CD4-positive, alpha-beta T cell treated with Interleukin-17A for 1 hour (primary cell): ENCODE results near the gene AMZ1.

Experiments
- DNase-seq: peaks from one replicate; pipeline ENCODE4 v3.0.0-alpha.2; 2020

AMZ1 gene

DNA sequence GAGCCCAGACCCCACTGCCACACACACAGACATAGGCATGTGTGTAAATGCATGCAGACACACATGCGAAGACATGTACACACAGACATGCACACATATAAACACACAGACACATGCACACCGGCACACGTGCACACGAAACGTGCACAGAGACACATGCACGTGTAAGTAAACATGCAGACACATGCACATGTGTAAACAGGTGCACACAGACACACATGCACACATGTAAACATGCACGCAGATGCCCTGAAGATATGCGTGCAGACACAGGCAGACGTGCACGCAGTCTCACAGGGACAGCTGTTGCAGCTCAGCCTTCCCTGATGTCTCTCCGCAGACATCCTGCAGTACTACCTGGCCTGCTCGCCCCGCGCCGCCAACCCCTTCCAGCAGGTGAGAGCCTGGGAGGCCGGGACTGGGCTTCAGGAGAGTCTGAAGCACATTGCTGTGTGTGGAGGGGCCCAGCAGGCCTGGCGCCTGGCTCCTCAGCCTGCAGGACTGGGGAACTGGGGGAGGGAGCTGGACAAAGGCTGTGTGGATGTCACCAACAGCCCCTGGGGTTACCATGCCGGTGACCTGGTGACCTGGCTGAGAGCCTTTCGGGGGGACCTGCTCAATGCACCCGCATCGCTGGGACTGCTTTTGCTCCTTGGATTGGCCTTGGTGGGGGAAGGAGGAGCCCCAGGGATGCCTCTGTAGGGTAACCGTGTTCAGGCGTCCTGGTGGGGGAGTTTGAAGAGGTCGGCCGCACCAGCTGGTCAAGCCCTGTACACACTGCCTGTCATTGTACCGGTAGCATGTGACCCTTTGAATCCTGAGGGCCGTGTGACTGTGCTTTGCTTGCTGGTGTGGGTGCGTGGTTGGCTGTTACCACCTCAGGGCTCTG is 35.9 kb upstream of the AMZ1 start:
- DNase-seq: no peak

DNA sequence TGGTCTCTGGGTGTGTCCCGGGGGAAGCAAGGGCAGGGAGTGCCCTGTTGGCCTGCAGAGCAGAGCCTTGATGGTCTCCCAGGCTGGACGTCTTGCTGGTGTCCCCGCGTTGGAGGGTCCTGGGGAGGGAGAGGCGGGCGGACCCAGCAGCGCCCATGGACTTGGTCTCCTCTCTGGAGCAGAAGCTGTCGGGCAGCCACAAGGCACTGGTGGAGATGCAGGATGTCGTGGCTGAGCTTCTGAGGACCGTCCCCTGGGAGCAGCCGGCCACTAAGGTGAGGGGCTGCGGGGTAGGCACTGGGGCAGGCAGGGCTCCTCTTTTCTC is 35.3 kb upstream of the AMZ1 start:
- no peak for DNase-seq

DNA sequence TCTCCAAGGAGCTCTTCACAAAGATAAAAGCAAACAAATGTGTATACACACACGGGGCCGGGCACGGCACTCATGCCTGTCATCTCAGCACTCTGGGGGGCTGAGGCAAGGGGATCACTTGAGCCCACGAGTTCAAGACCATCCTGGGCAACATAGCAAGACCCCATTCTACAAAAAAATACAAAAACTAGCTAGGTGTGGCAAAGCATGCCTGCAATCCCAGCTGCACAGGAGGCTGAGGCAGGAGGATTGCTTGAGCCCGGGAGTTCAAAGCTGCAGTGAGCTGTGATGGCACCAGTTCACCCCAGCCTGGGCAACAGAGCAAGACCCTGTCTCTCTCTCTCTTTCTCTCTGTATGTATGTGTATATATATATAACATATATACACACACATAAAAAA is 33.9 kb upstream of the AMZ1 start:
- DNase-seq: no peak

DNA sequence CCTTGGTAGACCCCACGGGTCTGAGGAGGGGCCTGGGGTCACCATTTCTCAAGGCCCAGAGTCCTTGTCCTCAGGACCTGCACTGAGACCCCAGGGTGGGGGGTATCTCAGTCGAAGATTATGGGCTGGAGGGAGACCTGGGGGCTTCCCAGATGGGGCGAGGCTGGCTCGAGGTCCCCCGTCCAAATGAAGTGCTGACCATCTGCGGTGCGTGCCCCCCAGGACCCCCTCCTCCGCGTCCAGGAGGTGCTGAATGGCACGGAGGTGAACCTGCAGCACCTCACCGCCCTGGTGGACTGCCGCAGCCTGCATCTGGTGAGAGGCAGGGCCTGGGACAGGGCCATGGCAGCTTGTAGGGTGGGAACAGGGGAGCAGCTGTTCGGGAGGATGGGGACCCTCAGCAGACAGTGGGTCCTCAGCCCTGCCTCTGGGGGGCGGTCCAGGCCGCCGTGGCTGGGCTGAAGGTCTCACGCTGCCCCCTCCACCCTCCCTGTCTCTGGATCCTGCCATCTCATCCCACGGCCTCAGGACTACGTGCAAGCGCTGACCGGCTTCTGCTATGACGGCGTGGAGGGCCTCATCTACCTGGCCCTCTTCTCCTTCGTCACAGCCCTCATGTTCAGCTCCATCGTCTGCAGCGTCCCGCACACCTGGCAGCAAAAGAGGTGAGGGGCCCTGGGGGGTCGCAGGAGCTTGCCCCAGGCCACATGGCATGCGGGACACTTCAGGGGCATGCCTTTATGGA is 32.0 kb upstream of the AMZ1 start:
- no peak for DNase-seq

DNA sequence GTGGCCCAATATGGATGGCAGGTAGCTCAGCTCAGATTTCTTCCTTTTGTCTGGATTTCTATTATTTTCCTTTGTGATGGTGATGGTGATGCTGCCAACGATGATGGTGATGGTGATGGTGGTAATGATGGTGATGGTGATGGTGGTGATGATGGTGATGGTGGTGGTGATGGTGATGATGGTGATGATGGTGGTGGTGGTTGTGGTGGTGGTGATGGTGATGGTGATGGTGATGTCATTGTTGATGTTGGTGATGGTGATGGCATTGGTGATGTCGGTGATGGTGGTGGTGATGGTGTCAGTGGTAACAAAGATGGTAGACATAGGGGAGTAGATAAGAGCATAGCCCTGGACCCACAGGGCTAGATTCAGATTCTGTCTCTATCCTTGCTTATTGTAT is 30.8 kb upstream of the AMZ1 start:
- no peak for DNase-seq

DNA sequence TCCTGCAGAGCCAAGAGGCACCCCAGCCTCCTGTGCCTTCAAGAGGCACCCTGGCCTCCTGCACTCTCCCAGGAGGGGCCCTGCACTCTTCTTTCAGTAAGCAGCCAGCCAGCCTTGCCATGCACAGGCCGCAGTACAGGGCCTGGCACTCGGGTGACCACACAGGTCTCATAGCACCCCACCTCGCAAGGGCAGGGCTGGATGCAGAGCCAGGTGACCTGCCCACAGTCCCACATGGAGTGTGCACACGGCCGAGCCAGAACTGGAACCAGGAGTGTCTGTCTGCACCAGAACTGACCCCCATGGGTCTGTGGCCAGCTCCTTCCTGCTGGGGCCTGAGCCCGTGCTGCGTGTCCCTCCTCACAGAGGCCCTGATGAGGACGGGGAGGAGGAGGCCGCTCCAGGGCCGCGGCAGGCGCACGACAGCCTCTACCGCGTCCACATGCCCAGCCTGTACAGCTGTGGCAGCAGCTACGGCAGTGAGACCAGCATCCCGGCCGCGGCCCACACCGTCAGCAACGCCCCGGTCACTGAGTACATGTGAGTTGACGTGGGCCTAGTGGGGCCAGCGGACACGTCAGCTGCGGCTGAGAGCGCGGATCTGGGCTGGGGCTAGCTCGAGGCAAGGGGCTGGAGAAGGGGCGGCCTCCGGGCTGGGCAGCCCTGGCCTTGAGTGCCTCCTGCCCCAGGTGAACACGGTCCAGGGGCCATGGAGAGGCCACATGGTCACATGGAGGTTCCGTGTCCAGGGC is 29.9 kb upstream of the AMZ1 start:
- DNase-seq: no peak

DNA sequence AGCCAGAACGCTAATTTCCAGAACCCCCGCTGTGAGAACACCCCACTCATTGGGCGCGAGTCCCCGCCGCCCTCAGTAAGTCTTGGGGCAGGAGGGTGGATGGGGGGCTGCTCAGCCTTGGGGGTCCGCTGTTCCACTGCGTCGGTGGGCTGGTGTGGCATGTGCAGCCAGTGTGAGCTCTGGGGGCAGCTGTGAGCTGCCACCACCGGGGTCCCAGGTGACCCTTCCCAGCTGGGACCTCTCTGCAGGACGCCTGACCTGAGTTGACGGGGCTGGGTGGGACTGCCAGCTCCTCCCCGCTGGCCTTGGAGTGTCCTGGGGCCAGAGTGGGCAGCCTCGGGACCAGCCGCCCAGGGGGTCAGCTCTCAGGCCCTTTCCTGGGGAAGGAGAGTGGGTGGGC is 29.1 kb upstream of the AMZ1 start:
- no peak for DNase-seq

DNA sequence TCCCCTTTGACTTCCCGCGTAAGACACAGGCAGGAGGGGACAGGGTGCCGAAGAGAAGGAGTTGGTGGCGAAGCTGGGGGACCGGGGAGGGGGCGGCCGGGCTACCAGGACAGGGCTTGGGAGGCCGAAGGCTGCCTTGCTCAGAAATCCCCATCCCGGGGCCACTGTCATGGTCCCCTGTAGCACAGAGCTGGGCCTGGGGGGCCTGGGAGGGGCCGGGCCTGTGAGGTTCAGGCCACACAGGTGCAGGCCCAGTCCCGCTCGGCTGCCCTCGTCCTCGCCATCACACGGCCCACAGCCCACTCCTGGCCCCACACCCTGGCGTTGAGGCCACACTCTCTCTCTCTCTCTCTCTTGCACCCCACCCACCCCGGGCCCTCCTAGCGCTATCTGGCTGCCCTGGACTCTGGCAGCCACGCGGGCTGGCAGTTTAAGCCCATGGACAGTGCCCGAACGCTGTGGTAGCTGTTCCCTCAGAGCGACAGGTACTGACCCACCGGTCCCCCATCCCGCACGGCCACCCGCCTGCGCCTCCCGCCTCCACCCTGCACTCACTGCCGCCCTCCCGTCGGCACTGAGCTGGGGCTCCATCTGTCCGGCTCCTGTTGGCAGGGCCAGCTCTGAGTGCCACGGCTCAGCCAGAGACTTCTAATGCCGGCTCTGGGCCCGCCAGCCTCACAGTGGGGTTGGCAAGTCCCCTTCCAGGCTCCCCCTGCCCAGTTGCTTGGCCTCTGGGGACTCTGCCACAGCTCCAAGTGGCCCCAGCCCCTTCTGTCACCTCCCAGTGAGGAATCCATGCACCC is 28.2 kb upstream of the AMZ1 start:
- DNase-seq: no peak

DNA sequence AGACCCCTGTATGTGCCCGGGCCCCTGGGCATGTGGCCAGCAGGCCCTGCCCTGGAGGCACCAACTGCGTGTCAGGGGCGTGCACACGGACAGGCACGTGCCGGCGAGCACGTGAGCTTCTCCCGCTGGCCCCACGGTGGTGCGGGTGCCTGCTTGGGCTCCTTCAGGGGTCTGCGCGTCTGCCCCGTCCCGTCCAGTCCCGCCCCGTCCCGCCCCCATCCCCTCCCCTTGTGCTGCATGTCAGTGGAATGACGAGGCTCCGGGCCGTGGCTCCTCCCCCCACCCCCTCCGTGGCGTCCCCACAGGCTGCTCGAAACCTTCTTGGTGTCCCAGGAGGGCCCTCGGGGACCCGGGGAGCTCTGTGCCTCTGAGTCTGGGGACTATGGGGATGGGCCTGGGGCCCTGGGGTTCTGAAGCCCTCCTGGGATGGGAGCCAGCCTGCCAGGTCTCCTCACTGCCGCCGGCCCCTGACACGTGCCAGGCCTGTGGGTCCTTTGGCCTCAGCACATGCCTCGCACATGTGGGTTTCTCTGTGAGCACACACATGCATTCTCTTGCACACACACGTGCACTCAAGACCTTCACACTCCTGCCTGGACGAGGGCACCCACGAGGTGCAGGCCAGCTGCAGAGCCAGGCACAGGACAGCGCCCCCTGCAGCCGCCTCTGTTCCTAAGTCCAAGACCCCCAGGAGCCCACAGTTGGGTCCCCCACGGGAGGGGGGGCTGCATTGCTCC is 27.5 kb upstream of the AMZ1 start:
- no peak for DNase-seq

DNA sequence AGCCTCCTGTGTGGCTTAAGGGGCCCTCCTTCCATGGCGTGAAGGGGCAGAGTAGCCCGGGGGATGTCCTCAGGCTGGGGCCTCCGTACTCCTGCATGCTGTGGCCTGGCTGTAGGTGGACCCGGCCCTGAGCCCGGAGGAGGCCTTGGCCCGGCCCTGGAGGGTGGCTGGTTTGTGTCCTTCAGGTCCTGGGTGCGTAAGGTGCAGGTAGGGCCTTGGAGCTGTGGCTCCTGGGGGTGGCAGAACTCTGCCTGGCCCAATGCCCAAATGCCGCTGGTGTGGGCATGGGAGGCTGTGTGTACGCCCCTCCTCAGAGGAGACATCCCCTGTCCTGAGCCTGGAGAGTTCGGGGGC is 26.9 kb upstream of the AMZ1 start:
- DNase-seq: no peak

DNA sequence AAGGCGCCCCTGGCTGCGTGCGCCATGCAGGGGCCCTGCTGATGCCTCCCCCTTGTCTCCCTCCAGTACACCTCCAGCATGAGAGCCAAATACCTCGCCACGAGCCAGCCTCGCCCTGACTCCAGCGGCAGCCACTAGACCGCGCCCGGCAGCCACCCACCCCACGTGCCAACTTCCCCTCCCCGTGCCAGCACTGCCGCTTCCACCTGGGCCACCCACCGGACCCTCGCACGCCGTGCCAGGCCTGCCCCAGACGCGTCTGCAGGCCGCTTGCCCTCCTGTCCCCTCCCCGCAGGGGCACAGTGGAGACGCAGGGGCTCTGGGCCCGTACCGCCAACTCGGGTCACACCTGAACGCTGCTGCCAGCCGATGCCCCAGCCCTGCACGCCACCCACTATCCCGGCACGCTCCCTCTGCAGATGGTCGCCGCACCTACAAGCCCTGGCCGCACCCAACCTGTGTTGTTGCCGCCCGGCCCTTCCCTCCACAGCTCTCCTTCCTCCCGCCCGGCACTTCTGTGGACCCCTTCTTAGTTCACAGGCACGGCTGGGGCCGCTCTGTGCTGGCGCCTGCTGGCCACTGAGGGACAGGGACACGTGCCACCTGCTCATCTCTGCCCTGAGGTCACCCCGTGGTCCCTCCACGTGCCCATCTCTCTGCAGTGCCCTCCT is 26.3 kb upstream of the AMZ1 start:
- no peak for DNase-seq

DNA sequence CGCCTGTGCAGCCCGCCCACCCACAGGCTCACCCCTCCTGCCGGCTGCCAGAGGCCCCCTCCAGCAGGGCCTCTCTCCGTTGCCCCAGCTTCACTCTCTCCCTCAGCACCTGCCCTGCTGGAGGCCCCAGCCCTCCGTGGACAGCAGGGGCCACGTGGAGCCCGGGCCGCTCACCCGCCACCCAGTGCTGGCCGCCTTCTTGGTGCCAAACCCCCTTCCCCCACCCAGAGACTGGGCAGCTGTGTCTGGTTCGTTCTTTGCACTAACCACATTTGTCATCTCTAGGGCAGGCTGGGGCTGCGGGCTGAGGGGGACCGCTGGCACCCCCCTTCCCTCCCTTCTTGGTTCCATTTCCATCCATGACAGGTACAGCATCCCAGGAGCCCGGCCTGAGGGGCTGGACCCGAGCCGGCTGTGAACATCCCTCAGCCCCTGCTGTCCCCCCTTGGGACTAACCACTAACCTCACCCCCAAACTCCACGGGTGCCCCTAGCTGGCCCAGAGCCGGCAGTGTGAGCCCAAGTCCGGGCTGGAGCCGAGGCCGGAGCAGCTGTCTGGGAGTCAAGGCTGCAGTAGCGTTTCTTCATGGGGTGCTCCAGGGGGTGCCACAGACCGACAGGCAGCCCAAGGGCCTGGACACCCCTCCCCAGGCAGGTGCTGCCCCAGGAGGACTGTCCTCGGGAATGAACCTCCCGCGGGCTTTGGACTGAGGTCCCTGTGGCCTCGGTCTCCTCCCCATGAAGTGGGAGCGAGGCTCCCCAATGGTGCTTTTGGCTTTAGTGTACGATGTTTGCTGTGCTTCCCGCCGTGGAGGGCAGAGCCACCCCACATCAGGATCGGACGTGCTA is 25.5 kb upstream of the AMZ1 start:
- no peak for DNase-seq

DNA sequence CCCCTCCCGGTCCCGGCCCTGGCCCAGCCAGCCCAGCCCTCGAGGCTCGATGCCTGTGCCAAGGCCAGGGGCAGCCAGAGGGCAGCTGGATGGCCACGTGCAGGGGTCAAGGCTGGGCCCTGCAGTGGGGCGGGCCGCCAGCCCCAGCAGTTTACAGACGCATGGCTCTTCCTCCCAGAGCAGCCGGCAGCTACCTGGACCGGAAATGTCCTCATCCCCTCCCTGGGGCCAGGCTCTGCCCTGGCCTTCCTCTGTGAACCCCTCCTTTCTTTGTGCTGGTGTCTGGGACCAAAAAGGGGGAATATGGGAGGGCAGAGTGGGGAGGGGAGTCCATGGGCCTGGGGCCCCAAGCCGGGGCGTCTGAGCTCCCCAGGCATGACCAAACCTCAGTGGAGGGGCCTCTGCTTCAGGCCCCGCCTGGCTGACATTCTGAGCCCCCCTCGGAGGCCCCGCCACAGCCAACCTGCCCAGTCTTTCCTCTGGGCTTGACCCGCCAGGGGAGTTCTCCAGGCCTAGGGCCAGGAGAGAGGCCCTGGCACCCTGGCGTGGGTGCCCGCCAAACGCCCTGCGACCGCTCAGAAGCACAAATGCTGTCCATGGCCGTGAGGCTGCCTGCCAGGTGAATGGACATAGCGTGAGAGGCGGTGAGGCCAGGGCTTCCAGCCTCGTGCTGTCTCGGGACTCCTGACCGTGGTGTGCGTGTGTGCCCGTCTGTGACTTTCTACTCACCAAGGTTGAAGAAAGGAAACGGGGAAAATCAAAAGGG is 24.7 kb upstream of the AMZ1 start:
- DNase-seq: no peak

DNA sequence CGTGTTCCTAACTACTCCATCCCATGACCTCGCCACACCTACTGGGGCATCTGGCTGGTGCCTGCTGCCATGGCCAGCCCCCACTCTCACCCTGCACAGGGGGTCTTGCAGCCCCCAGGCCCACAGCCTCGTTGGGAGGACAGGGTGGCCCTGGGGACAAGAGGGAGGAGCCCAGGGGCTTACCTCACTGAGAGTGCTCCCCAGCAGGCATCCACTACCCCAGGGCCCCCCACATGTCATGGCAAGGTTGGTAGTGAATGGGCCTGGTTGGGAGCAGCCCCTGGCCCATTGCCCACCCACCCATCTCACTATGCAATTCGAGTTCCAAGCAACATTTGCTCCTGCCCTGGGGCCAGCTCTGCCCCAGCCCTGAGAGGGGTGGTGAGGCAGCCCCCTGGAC is 24.0 kb upstream of the AMZ1 start:
- DNase-seq: no peak

DNA sequence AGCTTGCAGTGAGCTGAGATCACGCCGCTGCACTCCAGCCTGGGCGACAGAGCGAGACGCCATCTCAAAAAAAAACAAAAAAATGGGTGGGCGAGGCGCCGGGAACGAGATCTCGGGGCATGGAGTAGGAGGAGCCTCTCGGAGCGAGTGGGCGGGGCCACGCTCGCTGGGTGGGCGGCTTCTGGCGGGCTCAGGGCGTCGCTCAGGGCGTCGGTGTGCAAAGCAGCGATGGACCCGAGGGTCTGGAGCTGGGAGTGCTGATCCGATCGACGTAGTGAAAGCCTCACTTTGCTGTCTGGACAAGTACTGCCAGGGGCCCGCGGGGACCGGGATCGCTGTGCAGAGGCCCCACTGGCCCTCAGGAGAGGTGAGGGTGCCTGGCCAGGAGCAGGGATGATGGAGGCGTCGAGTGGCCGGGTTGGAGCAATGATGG is 22.6 kb upstream of the AMZ1 start:
- DNase-seq: no peak

DNA sequence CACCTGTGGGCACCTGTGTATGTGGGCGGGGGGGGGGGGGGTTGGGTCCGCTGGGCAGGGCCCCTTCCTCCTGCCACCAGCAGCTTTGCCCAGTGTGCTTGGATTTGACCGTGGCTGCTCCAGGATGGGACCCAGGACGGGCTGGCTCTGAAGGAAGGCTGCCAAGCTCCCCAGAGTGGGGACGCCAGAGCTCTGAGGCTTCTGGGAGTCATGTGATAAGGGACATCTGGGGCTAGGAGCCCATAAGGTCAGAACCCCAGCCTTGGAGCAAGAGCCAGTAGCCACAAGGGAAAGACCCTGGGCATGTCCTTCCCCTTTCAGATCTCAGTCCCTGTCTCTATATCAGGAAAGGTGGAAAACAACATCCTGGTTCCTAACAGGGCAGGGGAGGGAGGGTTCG is 21.8 kb upstream of the AMZ1 start:
- DNase-seq: no peak

DNA sequence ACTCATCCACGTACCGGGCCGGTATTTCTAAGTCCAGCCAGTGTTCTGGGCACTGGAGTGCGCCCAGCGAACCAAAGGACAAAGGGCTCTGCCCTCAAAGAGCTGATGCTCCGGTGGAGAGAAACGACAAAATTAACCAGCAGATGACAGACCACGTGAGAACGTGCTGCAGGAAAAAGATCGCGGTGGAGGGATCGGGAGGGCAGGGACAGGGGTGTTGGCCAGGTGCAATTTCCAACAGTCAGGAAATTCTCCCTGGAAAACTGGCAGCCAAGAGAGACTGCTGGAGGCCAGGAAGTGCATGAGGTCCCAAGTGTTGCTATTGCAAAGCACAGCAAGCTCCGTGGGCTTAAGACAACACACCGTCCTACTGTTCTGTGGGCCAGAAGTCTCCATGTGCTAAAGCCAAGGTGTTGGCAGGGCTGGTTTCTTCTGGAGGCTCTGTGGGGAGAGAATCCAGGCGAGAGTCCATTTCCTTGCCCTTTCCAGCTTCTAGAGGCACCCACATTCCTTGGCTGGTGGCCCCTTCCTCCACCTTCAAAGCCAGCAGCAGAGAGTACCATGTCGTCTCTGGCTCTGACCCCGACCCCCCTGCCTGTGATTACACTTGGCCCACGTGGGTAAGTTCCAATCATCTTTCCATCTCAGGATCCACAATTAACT is 21.3 kb upstream of the AMZ1 start:
- no peak for DNase-seq

DNA sequence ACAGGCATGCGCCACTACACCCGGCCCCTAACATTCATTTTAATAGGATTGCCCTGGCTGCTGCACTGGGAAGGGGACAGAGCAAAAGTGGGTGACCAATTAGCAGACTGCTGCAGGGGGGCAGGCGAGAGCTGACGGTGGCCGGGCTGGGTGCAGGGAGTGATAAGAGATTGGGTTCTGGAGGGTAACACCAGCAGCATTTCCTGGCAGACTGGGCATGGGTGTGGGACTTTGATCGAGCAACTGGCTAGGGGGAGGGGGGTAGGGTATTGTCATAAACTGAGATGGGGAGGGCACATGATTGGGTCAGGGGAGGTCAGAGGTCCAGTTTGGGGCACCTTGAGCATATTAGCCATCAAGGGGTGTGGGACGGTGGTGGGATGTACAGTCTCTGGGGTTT is 20.2 kb upstream of the AMZ1 start:
- no peak for DNase-seq

DNA sequence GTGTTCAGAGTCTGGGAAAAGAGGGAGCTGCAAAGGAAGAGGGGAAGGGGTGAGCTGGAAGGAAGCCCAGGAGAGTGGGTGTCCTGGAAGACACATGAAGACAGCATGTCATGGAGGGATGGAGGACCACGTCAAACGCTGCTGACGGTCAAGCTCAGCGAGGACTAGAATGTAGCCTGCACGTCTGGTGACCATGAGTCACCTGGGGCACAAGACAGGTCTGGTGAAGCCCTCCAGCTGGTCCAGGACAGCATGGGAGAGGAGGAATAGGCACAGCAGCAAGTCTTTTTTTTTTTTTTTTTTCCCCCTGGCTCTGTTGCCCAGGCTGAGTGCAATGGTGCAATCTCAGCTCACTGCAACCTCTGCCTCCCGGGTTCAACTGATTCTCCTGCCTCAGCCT is 19.6 kb upstream of the AMZ1 start:
- DNase-seq: no peak
